GM23338 (cell line): ENCODE results near the gene PGM1. TPM values are rescaled to one million over a fixed set of nuclear protein-coding genes. Genes with fewer than 3 reads are reported as not detected.

Source experiments
- ATAC-seq: fragments of 200-7000 bp; cut with Tn5 transposase; 3 replicates; pipeline ENCODE4 v1.9.1; 2020
- DNase-seq: peaks from one replicate; pipeline ENCODE4 v3.0.0-alpha.2; 2015; ENCODE audit warnings: low spot score
- H2AFZ ChIP-seq: fragments of 200-600 bp; sonication (generic); 2 replicates; pipeline ENCODE4 v1.8.0; 2016; ENCODE audit warnings: antibody characterized with exemption, mild to moderate bottlenecking, moderate library complexity
- H3F3A ChIP-seq: fragments of 200-600 bp; sonication (generic); replicated peaks from 2 replicates; pipeline ENCODE4 v1.8.0; 2017; ENCODE audit warnings: antibody characterized with exemption, mixed run types, low read depth
- H3K27ac ChIP-seq: fragments of 200-600 bp; sonication (generic); 2 replicates; pipeline ENCODE4 v1.6.1; 2016; ENCODE audit warnings: low read depth
- H3K27me3 ChIP-seq: fragments of 200-600 bp; sonication (generic); 2 replicates; pipeline ENCODE4 v1.8.0; 2016; ENCODE audit warnings: mild to moderate bottlenecking, mixed run types, moderate library complexity; ENCODE audit not compliant: insufficient read depth
- H3K36me3 ChIP-seq: fragments of 200-600 bp; sonication (generic); 2 replicates; pipeline ENCODE4 v1.8.0; 2016; ENCODE audit warnings: mild to moderate bottlenecking; ENCODE audit not compliant: insufficient read depth
- H3K4me1 ChIP-seq: fragments of 200-600 bp; sonication (generic); 2 replicates; pipeline ENCODE4 v1.8.0; 2016; ENCODE audit warnings: mild to moderate bottlenecking, moderate library complexity; ENCODE audit not compliant: insufficient read depth
- H3K4me2 ChIP-seq: fragments of 200-600 bp; sonication (generic); 2 replicates; pipeline ENCODE4 v1.7.1; 2017; ENCODE audit warnings: mixed run types
- H3K4me3 ChIP-seq: fragments of 200-600 bp; sonication (generic); 2 replicates; pipeline ENCODE4 v1.6.1; 2016; ENCODE audit warnings: mixed run types
- H3K79me2 ChIP-seq: fragments of 200-600 bp; sonication (generic); replicated peaks from 2 replicates; pipeline ENCODE4 v1.8.0; 2017; ENCODE audit warnings: mild to moderate bottlenecking; ENCODE audit not compliant: insufficient read depth
- H3K9me2 ChIP-seq: fragments of 200-600 bp; sonication (generic); 2 replicates; pipeline ENCODE4 v1.8.0; 2017; ENCODE audit not compliant: insufficient read depth
- H4K20me1 ChIP-seq: fragments of 200-600 bp; sonication (generic); replicated peaks from 2 replicates; pipeline ENCODE4 v1.8.0; 2017; ENCODE audit warnings: mild to moderate bottlenecking; ENCODE audit not compliant: insufficient read depth
- H3K27ac Mint-ChIP-seq: 2 replicates; pipeline ENCODE4 v1.8.0; 2020; ENCODE audit warnings: inconsistent platforms, mild to moderate bottlenecking, moderate library complexity, mixed read lengths
- H3K27me3 Mint-ChIP-seq: 3 replicates; pipeline ENCODE4 v1.8.0; 2022; ENCODE audit warnings: low read depth, mild to moderate bottlenecking, moderate library complexity, mixed read lengths, inconsistent platforms; ENCODE audit not compliant: insufficient read depth, poor library complexity
- H3K36me3 Mint-ChIP-seq: 3 replicates; pipeline ENCODE4 v1.8.0; 2021; ENCODE audit warnings: low read depth, mild to moderate bottlenecking, inconsistent platforms, moderate library complexity, mixed read lengths
- H3K4me1 Mint-ChIP-seq: 3 replicates; pipeline ENCODE4 v1.8.0; 2020; ENCODE audit warnings: mild to moderate bottlenecking, inconsistent platforms, mixed read lengths
- H3K4me3 Mint-ChIP-seq: 3 replicates; pipeline ENCODE4 v1.8.0; 2021; ENCODE audit warnings: moderate library complexity, mild to moderate bottlenecking, inconsistent platforms, mixed read lengths
- H3K9me3 Mint-ChIP-seq: 3 replicates; pipeline ENCODE4 v1.8.0; 2020; ENCODE audit warnings: moderate library complexity, mild to moderate bottlenecking, inconsistent platforms, mixed read lengths
- JUNB ChIP-seq: IDR thresholded peaks from one replicate; pipeline ENCODE4 v1.6.1; 2016; ENCODE audit warnings: antibody characterized with exemption; ENCODE audit not compliant: unreplicated experiment
- POLR2AphosphoS5 ChIP-seq: IDR thresholded peaks from 2 replicates; pipeline ENCODE4 v1.6.1; 2016; ENCODE audit warnings: antibody characterized with exemption, low read depth
- ZNF114 ChIP-seq: fragments of 250-450 bp; sonication (Bioruptor Pico); IDR thresholded peaks from 2 replicates; pipeline ENCODE4 v1.5.0; 2020; ENCODE audit warnings: mild to moderate bottlenecking, moderate library complexity
- polyA plus RNA-seq: library from polyadenylated mRNA; unstranded; fragments of >200 nt; fragmentation: Nextera tagmentation; extraction: Ambion mirVana; gene quantifications from 2 replicates; pipeline ENCODE4 v1.2.1, GENCODE V29; 2016
- total RNA-seq: library from RNA; depleted of rRNA; stranded (reverse); fragments of >200 nt; shearing (Covaris generic); gene quantifications from 2 replicates; pipeline ENCODE4 v1.2.3, GENCODE V29; 2014
- TF ChIP-seq, protein P1 (sequence below): fragments of 250-450 bp; sonication (Bioruptor Pico); IDR thresholded peaks from 2 replicates; pipeline ENCODE4 v1.5.0; 2020; ENCODE audit warnings: mild to moderate bottlenecking, moderate library complexity
- TF ChIP-seq, protein P2 (sequence below): IDR thresholded peaks from one replicate; pipeline ENCODE4 v1.6.1; 2018; ENCODE audit warnings: antibody characterized with exemption; ENCODE audit not compliant: unreplicated experiment

The PGM1 gene
- total and polyA plus RNA-seq, 2 experiments from 2014 or later: 20.9 to 71.9 TPM

DNA sequence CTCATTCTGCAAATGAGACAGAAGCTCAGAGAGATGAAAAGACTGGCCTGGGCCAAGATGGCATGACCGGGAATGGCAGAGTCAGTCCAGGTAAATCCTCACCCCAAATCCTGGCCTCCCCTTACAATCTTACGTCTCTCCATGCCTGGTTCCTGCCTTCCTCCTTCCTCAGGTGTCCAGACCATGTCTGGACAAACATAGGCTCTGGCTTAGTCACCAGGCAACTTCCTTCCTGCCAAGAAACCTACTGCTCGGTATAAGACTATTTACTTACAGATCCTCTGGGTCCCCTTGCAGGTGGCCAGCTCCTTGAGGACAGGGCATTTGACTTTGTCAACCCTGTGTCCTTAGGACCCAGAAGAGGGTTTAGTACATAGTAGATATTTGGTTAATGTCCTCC lies 111.2 kb downstream of the PGM1 start (continued):
- TF ChIP-seq, protein P1, sequence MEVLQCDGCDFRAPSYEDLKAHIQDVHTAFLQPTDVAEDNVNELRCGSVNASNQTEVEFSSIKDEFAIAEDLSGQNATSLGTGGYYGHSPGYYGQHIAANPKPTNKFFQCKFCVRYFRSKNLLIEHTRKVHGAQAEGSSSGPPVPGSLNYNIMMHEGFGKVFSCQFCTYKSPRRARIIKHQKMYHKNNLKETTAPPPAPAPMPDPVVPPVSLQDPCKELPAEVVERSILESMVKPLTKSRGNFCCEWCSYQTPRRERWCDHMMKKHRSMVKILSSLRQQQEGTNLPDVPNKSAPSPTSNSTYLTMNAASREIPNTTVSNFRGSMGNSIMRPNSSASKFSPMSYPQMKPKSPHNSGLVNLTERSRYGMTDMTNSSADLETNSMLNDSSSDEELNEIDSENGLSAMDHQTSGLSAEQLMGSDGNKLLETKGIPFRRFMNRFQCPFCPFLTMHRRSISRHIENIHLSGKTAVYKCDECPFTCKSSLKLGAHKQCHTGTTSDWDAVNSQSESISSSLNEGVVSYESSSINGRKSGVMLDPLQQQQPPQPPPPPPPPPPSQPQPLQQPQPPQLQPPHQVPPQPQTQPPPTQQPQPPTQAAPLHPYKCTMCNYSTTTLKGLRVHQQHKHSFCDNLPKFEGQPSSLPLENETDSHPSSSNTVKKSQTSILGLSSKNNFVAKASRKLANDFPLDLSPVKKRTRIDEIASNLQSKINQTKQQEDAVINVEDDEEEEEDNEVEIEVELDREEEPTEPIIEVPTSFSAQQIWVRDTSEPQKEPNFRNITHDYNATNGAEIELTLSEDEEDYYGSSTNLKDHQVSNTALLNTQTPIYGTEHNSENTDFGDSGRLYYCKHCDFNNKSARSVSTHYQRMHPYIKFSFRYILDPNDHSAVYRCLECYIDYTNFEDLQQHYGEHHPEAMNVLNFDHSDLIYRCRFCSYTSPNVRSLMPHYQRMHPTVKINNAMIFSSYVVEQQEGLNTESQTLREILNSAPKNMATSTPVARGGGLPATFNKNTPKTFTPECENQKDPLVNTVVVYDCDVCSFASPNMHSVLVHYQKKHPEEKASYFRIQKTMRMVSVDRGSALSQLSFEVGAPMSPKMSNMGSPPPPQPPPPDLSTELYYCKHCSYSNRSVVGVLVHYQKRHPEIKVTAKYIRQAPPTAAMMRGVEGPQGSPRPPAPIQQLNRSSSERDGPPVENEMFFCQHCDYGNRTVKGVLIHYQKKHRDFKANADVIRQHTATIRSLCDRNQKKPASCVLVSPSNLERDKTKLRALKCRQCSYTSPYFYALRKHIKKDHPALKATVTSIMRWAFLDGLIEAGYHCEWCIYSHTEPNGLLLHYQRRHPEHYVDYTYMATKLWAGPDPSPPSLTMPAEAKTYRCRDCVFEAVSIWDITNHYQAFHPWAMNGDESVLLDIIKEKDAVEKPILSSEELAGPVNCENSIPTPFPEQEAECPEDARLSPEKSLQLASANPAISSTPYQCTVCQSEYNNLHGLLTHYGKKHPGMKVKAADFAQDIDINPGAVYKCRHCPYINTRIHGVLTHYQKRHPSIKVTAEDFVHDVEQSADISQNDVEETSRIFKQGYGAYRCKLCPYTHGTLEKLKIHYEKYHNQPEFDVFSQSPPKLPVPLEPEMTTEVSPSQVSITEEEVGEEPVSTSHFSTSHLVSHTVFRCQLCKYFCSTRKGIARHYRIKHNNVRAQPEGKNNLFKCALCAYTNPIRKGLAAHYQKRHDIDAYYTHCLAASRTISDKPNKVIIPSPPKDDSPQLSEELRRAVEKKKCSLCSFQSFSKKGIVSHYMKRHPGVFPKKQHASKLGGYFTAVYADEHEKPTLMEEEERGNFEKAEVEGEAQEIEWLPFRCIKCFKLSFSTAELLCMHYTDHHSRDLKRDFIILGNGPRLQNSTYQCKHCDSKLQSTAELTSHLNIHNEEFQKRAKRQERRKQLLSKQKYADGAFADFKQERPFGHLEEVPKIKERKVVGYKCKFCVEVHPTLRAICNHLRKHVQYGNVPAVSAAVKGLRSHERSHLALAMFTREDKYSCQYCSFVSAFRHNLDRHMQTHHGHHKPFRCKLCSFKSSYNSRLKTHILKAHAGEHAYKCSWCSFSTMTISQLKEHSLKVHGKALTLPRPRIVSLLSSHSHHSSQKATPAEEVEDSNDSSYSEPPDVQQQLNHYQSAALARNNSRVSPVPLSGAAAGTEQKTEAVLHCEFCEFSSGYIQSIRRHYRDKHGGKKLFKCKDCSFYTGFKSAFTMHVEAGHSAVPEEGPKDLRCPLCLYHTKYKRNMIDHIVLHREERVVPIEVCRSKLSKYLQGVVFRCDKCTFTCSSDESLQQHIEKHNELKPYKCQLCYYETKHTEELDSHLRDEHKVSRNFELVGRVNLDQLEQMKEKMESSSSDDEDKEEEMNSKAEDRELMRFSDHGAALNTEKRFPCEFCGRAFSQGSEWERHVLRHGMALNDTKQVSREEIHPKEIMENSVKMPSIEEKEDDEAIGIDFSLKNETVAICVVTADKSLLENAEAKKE (CRISPR knock-in tag): no peak
- TF ChIP-seq, protein P2, sequence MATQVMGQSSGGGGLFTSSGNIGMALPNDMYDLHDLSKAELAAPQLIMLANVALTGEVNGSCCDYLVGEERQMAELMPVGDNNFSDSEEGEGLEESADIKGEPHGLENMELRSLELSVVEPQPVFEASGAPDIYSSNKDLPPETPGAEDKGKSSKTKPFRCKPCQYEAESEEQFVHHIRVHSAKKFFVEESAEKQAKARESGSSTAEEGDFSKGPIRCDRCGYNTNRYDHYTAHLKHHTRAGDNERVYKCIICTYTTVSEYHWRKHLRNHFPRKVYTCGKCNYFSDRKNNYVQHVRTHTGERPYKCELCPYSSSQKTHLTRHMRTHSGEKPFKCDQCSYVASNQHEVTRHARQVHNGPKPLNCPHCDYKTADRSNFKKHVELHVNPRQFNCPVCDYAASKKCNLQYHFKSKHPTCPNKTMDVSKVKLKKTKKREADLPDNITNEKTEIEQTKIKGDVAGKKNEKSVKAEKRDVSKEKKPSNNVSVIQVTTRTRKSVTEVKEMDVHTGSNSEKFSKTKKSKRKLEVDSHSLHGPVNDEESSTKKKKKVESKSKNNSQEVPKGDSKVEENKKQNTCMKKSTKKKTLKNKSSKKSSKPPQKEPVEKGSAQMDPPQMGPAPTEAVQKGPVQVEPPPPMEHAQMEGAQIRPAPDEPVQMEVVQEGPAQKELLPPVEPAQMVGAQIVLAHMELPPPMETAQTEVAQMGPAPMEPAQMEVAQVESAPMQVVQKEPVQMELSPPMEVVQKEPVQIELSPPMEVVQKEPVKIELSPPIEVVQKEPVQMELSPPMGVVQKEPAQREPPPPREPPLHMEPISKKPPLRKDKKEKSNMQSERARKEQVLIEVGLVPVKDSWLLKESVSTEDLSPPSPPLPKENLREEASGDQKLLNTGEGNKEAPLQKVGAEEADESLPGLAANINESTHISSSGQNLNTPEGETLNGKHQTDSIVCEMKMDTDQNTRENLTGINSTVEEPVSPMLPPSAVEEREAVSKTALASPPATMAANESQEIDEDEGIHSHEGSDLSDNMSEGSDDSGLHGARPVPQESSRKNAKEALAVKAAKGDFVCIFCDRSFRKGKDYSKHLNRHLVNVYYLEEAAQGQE: no peak

DNA sequence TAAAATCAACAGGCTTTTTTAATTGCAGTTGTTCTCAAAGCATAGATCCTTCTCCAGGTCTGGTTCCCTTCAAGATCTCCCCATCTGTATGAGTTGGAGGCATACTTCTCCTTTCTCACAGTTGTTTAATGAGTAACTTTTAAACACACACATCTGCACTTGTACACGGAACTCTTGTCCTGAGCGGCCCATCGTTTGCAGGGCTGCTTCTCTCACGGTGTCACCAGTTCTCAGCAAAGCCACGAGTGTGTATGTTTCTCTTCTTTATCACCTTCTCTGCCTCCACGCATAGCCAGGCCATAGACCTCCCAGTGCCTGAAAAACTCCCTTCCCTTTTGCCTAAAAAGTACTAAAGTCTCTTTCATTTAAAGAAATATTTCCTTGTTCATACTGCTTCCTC lies 111.9 kb downstream of the PGM1 start:
- ATAC-seq: no peak
- TF ChIP-seq POLR2AphosphoS5: no peak
- TF ChIP-seq ZNF114 (CRISPR knock-in tag): no peak
- TF ChIP-seq, protein P1 (CRISPR knock-in tag): no peak
- TF ChIP-seq JUNB: no peak

More for the DNA sequence above, 111.9 kb downstream of the PGM1 start:
- Mint-ChIP-seq H3K9me3 (no peaks in the 10 kb centered on the region), H3K27me3 (peaks cover 5% of the 10 kb centered on the region), H3K4me3 (no peak overlapping the region), H3K36me3 (no peaks in the 10 kb centered on the region; the same call in 2 of the 3 replicates), H3K4me1 (peaks cover 18% of the 10 kb centered on the region), H3K27ac (no peak overlapping the region)
- Histone ChIP-seq H4K20me1 (no peaks in the 10 kb centered on the region), H3K9me2 (peaks cover 11% of the 10 kb centered on the region; the same call in 1 of the 2 replicates), H3K4me3 (no peak overlapping the region), H3K27me3 (no peaks in the 10 kb centered on the region), H3F3A (no peaks in the 10 kb centered on the region), H3K4me1 (peaks cover 11% of the 10 kb centered on the region), H3K4me2 (no peak overlapping the region), H2AFZ (no peak overlapping the region), H3K79me2 (no peaks in the 10 kb centered on the region), H3K27ac (no peak overlapping the region), H3K36me3 (no peaks in the 10 kb centered on the region)
- no peak for DNase-seq
